ENCODE measurements around the gene BUD31.

GRCh38 chr7:99374111-99375064 lies 34.4 kb upstream of the BUD31 start, which contains the start of gene ARPC1B:
- TF ChIP-seq CTCF (conservative IDR thresholded peaks at IDR 0.05; ENCODE audit: low read depth in 2 of 2) (no peak), REST (IDR thresholded peaks at IDR 0.05; ENCODE audit: unreplicated experiment) (no peak)
